EH (cell line): ENCODE results near the gene USH1C.

Experiments
- DNase-seq: peaks from one replicate; pipeline ENCODE4 v3.0.0-alpha.2; 2015; ENCODE audit warnings: low read depth

The USH1C gene

DNA sequence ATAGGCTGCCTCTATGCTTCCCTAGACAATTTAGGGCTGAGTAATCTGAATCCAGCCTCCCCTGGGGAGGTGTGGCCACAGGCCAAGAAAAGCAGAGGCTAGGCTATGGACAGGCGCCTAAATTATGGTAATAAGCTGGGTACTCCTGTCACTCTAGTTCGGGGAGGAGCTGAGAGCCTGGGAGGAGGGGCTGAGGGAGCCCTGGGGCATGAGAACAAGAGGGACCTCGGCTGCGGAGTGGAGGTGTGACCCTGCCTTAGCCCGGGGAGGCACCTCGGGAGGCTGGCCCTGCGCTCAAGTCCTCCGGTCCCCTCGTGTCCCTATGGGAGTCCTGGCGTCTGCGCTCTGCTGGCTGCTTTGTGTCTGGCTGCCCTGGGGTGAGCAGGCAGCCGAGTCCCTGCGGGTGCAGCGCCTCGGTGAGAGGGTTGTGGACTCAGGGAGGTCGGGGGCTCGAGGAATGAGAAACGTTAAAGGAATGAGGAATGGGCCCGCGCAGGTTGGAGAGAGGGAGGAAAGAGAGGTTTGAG, 2.9 kb upstream of the USH1C start, which contains the start of gene OTOG:
OTOG (plus strand) TSS at position 209 of the 527 bp plus-strand sequence; CDS start at position 323, 114 bp downstream.
- DNase-seq, result peak; percentile 23

DNA sequence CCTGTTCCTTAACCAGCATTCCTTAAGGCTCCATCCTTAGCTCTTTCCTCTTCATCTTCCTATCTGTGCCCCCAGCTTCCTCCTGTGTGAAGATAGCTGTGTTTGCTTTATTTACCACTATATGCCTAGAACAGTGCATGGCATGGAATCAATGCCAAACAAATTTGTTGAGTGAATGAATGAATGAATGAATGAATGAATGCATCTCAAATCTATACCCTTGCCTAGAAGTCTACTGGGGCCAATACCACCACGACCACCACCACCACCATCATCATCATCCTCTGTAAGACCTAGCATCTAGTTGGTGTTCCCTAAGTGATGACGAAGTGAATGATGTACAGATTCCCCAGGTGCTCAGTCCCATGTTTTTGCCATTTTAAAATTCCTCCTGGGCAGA, 2.0 kb upstream of the USH1C start:
- DNase-seq, result no peak

DNA sequence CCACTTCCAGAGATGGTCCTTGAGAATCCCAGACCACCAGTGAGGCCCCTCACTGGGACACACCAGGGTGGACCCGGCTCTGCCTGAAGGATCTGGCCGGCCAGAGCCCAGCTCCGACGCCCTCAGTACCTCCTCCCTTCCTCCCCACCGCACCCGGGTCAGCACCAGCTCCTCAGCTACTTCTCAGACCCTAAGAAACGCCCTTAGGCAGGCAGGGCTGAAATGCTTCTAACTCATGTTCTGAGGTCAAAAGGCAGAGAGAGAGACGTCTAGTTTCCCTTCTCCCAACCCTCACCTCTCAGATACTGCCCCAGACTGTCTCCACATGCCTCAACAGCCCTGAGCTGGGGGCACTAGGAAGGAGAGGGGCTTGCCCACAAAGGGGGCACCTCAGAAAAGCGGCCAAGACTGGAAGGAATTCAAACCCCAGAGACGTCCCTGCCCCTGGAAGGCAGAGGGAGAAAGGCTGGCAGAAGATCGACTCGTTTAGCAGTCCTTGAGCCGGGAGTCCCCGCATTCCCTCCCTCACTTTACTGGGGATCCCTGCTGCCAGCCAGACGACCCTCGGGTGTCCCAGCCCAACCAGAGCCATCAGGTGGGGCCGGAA, 539 bp downstream of the USH1C start:
- no peak for DNase-seq

DNA sequence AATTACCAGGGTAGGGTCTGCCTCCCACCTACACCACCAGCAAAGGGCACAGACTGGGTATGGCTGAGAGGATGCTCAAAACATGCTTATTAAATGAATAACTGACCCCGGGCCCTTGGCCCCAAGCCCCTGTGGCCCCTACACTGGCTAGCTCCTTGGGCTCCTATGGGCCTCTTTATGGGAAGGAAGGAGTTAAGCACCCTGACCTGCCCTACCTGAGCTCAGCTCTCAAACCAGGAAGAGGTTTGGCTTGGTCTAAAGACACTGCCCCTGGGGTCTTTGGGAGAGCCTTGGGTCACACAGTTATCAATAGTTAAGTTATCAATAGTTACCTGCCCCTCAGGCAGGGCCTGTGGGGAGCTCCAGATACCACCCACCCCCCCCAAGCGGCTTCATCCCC, 1.2 kb downstream of the USH1C start:
- no peak for DNase-seq

DNA sequence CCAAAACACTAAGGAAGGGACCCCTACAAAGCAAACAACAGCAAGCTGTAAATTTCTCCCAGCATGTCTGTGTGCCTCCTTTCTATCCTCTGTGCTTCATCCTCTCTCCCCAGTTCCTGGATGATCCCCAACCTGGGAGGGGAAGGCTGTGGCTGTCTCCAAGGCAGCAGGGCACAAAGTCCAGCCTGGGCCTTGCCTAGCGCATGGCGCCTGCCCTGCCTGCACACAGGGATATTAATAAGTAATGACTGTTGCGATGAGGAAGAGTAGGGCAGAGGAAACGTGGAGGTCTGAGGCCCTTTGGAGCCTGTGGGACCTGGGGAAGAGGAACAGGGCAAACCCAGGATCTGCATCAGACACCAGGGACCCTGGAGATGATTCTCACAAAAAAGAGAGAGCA, 2.0 kb downstream of the USH1C start:
- no peak for DNase-seq

DNA sequence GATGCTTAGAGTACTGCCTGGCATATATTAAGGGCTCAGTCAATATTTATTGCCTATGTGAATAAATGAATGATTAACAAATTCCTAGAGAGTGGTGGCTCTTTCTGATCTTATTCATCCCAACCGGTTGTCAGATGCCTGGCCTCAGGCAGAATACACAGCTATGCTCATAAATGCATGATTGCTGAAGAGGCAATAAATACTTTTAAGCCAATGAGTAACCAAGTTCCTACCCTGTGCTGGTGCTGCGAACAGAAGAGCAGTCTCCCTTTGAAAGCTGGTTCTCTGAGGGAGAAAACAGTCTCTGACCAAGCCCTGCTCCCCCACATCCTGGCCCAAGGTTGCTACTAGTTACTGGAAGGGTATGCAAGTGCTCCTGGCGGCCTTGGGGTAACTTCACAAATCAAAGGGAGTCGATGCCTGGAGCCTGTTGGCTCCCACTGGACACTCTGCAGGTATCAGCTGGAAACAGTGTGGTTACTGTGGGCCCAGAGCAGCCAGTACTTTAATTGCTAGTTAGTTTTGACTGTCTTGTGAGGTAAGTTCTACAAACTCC, 2.8 kb downstream of the USH1C start:
- DNase-seq, result peak; percentile 22

DNA sequence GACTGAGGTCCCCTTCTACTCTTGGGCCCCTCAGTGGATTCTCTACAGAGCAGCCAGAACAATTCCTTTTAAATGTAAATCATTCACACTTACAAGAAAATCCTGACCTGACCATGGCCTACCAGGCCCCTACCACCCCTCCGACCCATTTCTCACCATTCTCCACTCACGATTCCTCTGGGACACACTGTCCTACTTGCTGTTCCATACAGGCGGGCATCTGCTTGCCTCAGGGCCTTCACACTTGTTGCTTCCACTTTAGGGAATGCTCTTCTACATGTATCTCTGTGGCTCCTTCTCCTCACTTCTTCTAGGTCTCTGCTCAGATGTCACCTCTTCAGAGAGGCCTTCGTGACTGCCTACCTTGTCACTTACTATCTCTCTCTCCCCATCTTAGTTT, 3.4 kb downstream of the USH1C start:
- DNase-seq, result no peak

DNA sequence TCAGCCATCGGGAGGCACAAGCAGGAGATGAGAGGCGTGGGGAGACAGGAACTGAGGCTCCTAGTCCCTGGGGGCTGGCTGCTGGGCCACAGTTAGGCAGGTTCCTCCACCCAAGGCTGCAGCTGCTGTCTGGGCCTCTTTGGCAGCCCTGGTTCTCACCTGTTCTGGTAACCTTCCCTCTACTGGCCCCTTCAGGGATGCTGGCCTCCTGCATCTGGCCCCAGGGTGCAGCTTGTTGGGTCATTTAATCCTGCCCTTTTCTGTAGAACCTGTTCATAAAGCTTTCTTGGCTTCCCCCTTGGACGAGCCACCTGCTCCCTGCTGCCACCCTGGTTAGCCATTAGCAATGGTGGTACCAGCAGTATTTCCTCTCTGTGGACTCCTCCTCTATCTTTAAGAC, 5.5 kb downstream of the USH1C start:
- DNase-seq, result no peak

DNA sequence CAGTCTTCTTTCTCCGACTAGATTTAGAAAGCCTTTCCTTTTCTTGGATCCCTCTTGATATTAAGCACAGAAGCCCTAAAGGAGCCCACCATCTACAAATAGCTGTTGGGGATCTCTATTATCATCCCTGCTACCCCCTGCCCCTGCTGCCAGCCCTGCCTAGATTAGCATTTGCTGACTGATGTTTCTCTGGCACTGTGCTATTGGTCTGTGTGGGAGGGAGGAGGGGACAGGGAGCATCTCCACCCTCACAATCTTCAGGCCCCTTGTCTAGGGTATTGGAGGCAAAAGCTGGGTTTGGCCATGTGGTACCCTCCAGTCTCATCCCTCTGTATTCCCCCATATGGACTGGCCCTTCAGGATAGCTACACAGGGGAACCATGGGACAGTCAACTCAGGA, 6.2 kb downstream of the USH1C start:
- DNase-seq, result no peak

DNA sequence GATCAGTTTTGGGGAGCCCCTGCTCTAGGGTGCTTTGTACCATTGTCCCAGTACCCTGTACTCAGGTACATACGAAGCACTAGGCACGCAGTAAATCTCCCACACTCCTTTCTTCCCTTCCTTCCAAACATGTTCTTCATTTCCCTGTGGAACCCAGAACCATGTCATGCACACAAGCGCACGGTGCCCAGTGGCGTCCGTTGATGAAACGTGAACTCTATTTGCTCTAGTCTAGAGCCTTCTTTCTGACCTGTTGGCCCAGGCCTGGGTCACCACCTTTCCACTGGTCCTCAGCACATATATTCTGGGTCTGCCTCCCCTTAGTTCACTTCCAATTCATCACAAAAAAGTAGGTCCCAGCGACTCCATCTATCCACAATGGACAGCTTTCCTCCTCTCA, 7.0 kb downstream of the USH1C start:
- no peak for DNase-seq

DNA sequence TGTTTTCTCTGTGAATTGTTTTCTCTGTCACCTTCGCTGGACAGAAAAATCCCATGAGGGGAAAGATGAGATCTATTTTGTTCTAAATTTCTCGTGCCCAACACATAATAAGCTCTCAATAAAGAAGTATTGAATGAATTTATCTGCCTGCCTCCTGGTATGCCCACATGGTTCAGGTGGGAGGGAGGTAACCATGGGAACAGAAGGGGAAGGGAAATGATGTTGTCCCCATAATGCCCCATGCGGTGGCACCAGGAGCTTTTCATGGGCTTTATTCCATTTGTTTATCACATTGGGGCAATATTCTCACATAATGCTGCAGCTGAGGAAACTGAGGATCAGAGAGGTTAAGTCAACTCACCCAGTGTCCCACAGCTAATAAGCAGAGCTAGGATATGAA, 8.7 kb downstream of the USH1C start:
- DNase-seq, result no peak

DNA sequence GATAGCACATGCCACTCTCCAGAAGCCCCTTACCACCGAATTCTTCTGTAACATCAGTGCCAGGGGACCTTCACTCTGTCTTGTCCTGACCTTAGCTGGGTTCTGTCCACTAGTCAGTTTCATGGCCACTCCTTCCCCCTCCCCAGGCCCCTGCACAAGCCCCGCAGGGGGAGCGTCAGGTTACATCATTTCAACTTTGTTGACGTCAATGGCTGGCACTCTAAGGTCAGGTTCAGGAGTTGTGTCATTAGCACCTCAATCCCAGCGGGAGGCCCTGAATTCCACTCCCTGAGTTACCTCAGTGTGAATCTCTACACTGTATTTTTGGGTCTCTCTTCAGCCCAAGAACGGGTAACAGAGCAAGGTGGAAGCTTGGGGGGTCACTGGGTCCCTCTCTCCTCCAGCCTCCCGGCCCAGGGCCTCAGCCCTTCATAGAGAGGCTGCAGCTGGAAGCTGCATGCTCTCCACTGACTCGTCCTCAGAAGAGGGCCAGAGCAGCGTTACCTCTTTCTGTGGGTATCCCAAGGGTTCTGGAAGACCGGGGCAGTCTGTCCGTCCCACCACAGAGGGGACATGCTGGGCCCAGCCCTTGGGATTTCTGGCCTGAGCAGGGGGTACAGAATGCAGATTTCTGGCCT, 10.3 kb downstream of the USH1C start:
- DNase-seq, result no peak

DNA sequence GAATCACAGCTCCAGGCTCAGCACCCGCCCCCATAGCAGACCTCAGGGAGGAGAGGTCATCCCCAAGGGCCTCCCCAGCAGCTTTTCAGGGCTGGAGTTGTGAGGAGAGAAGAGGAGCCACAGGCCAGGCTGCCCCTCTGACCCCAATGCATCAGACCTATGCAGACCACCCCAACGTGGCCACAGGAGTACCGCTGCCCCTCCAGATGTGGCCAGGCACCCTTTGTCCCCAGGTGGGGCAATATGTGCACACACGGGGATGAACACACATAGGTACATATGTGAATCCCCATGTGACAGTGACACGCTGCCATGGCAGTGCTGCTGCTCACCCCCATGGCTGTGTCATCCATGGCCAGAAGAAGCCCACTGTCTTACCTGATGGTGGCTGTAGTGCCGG, 10.9 kb downstream of the USH1C start:
- no peak for DNase-seq

DNA sequence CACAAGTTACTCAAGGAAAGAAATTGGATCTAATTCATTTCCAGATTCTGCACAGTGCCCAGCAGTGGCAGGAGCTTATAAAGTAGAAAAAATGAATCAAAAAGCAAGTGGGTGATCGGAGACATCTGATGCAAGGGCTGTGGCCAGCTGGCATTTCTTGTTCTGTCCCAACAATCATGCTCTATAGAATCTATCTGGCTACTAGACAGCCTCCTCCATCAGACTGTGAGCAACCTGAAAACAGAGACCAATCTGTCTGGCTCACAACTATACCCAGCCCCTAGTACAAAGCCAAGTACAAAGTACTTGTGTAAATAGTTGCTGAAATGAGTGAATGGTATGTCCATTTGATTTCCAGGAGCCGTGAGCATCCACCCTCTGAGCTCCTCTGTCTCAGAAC, 11.4 kb downstream of the USH1C start:
- DNase-seq, result no peak

DNA sequence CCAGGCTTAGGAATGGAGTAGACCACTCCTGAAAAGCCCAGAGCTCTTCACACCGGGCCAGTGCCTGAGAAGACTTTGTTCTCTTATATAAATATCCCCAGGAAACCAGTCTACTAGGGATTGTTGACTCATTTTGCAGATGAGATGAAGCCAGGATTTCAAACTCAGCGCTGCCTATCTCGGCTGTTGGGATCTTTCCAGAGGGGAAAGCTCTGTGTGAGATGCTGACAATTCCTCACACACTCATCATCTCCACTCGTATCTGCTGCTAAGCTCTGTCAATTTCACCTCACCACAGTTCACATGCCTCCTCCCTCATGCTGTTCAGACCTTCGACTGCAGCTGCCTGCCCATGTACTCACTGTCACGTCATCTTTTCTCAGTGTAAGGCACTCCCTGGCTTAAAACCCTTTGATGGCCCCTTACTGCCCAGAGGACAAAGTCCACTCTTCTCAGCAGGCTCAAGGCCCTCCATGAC, 12.5 kb downstream of the USH1C start:
- peak; percentile 68 for DNase-seq

DNA sequence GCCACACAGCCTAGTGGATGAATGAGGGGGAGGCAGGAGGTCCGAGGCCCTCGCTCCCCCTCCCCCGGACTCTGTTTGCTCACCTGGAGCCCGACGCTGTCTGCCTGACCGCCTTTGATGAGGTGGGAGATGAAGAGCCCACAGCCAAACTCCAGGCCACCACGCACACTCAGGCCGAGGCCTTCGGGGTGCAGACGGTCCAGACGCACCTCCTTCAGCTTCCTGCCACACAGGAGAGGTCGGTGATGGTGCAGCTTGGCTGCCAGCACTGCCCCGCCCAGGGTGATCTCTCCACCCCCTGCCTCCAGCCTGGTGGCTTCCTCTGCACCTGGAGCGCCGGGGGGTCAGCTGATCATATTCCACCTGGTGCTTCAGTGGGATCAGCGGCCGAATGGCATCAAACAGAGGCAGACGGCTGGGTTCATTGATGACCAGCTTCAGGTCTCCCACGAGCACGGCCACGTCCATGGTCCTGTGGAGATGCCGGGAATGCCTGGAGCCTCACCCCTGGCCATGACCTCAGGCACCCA, 13.1 kb downstream of the USH1C start:
- DNase-seq, result no peak

DNA sequence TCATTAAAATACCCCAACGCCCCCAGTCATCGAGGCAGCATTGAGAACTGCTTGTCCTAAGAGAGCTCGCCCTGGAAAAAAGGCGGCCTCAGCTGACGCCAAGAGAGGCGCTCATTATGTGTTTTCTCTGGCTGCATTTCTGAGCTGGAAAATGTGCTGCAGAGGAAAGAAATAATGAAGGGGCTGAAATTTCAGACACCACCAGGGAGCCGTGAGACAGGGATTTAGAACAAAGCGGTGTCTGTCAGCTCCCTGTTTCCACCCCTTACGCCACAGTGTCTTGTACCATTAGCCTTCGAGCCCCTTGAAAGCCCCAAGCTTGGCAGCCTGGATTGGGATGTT, 14.4 kb downstream of the USH1C start:
- DNase-seq, result no peak

DNA sequence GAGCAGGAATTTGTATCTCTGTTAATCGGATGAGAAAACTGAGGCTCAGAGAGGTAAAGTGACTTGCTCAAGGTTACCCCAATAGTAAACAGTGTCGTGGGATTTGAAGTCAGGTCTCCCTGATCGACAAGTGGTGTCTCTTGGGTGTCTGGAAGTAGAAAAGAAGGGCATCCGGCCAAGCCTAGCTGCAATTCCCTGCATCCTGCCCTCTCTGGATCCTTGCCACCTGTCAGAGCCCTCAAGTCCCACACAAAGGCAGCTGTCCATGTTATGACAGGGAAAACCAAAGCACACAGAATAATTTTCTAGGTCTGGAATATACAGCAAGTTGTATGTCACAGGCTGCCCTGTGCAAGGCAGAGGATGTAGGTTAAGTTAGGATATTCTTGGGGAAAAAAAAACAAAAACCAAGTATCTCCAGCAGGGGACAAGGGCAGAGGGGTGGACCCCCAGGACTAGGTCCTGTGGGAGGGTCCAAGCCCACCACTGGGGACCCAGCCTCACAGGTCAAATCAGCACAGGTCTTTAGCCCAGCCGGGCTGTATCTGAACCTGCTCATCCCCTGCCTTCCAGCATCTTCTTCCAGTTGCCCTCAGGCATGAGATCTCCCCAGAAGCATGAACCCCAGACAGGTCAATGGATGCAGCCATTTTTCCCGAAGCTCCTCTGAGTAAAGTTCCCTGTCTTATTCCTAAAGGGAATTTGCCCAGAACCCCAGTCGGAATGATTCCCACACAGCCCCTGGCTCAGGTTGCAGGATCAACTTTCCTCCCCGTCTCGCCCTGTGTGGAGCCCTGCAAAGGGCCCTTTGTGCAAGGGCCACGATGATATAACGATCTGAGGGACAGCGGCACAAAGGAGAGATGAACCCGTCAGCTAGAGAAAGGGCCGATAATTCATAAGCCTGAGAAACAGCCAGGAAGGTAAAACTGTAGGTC, 15.0 kb downstream of the USH1C start:
- peak; percentile 15 for DNase-seq

DNA sequence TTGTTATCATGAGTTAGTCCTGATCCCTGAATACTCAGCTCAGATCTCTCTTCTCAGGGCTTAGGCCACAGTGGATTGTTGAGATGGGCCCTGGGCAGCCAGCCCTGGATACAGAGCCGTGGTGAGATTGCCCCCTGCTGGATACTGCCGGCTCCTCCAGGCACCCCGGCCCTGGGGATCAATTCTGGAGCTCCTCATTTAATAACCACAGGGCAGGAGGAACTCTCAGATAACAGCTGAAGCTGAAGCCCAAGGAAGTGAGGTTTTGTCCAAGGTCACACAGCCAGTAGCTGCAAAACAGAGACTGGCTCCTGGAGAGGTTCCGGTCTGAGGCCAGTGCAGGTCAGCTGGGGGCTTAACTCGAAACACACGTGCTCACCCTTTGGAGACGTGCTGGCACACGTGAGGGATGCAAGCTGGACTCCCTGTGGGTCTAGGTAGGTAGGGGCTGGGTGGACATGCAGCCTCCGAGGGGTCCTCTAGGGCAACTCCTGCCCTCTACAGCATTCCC, 16.0 kb downstream of the USH1C start:
- peak; percentile 43 for DNase-seq

DNA sequence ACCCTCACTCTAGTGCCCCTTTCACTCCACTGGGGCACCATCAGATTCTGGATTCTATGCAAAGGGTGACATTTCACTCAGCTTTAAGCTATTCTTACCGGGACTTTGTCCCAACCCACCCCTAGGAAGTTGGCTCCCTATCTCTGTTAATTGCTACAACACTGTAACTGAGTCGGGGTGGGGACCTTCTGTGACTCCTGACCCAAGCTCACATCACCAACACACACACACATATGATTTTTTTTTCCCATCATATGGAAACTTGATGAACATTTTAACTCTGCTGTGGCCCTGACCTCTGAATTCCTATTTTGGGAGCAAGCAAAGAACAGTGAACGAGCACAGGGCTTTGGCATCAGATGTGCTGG, 16.6 kb downstream of the USH1C start:
- DNase-seq, result no peak

DNA sequence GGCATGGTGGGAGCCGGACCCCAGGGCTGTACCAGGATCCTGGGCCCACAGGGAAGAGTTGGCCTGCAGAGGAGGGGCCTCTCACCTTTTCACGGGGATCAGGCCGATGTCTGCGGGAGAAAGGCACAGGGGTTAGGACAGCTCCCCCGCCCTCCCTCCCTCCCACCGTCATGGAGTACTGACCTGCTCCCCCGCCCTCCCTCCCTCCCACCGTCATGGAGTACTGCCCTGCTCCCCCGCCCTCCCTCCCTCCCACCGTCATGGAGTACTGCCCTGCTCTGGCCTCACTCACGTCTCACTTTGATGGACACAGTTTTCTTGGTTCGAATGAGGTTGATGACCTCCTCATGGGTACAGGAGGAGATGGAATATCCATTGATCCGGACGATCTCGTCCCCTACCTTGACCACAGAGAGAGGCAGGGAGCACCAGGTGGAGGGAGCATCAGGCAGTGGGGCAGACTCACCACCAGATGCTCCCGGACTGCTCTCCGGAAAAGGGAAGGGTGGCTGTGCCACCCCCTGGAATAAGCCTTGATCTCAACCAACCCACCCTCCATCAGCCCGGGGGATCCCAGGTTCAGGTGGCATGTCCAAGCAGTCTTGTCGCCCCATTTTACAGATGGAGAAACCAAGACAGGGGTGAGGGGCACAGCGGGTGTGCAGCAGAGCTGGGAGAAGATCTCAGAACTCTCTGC, 17.1 kb downstream of the USH1C start:
- DNase-seq, result no peak
